SIG-M5 treated with dmso at 0.1 percent for 504 hours (cell line): ENCODE data around the gene GOSR1.
A peak's percentile ranks its signal among the peaks of the same experiment; 100 is the strongest.
"Not testable (repeated sequence)": the region's sequence is repeated elsewhere in the genome, so short reads cannot be mapped to it uniquely, and the experiment has no call there.

ENCODE experiments used
- DNase-seq: peaks from one replicate; lab custom pipeline; 2025; ENCODE audit not compliant: unreplicated experiment; lab: John Stamatoyannopoulos, UW

GOSR1 gene

DNA sequence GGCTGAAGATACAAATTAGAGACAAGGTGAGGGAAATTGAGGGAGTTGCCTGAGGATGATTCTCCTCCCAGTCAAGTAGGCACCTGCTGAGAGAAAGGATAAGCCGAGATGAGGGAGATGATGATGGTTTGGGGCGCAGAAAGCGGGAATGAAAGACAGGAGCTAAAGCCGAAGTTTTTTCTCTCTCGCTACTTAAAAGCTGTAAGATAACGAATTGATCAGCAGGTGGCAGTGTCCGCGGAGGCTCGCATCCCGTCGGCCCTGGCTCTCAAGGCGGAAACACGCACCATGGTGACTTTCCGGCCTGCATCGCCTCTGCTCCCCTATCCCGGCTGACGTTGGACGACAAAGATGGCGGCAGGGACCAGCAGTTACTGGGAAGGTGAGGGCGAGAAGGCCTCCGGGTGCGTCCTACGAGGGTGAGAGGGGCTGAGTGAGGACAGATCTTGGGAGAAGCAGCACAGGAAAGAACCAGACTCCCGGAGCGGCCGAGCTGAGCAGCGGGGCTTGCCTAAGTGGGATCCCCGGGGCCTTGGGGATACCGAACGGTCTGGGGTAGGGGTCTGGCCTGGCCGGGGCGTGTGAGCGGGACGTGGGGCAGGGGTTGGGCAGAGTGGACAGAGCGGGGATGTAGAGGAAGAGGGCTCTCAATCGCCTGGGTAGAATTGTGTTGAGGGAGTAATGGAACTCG, at the start of gene GOSR1:
Gene GOSR1, plus strand, starts transcription at position 326 of the 691 bp plus-strand sequence. Its CDS starts 26 bp downstream, at position 352.
- DNase-seq: peak; percentile 95

DNA sequence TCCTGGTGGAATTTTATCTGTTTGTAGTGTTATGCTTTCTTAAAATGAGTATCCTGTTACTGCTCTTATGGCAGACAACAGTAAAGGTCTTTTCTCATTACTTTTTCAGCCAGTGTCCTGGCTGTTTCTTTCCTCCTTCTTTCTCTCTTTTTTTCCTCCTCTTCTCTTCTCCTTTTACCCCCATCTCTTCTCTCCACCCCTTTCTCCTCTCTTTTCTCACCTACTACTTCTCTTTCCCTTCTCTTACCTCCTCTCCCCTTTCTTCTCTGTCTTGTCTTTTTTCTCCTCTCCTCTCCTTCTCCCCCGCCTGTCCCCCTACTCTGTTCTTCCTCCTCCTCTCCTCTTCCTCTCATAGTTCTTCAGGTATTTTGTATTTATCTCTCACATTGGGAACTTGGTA, 49.6 kb upstream of the GOSR1 start:
- DNase-seq: no peak

DNA sequence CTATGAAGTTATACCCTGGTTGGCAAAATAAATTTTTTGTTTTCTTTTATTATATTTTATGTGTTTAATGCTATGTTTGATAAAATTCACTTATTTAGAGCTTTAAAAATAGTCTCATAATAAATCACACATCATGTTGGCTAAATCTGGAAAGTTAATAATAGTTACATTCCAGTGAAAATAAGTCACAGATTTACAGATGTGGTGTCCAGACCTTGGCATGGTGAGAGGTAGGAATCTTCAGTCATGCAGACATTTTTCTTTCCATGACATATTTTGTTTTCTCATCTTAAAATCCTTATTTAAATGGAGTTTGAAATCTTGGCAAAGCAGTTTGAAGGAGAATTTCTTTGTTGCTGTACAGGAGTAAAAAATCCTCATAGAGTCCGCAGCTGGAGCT, 48.1 kb upstream of the GOSR1 start:
- no peak for DNase-seq

DNA sequence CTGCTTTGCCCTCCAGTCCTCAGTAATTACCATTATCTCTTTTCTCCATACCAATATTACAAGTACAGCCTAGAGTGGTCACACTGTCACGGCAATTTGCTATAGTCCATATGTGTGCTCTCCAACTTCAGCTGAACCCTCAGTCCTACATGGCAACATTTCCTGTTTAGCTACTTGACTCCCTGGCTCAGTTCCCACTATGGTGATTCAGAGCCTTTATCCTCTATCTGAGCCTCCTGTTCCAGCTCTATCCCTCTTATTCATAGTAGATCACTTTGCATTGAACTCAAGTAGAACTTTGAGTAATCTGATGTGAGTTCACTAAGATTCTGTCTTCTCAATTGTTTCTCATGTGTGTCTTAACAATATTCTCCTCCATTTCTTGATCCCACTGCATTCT, 43.7 kb upstream of the GOSR1 start:
- no peak for DNase-seq

DNA sequence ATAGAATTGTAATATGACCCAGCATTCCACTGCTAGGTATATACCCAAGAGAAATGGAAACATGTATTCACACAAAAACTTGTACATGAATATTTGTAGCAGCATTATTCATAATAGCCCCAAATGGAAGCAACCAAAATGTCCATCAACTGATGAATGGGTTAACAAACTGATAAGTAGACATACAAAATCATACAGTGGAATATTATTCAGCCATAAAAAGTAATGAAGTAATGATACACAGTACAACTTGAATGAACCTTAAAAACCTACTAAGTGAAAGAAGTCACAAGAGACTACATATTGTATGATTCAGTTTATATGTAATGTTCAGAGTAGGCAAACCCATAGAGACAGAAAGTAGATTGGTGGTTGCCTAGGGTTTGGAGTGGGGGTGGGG, 40.5 kb upstream of the GOSR1 start:
- DNase-seq: no peak

DNA sequence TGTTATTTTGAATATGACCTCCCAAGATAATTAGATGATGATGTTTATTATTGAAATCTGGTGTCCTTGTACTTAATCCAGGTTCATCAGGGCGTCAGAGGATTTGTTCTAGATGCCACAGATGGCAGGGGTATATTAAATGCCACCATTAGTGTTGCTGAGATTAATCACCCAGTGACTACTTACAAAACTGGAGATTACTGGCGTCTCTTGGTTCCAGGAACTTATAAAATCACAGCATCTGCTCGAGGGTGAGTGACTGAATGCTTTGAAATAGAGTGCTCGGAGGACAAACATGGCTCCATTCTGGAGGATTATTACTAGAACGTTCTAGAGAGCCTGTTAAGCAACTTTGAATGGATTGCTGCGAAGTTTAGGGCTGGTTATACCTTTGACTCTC, 33.5 kb upstream of the GOSR1 start:
- no peak for DNase-seq

DNA sequence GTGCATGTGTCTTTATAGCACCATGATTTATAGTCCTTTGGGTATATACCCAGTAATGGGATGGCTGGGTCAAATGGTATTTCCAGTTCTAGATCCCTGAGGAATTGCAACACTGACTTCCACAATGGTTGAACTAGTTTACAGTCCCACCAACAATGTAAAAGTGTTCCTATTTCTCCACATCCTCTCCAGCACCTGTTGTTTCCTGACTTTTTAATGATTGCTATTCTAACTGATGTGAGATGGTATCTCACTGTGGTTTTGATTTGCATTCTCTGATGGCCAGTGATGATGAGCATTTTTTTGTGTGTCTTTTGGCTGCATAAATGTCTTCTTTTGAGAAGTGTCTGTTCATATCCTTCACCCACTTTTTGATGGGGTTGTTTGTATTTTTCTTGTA, 30.6 kb upstream of the GOSR1 start:
- not testable (repeated sequence) for DNase-seq

DNA sequence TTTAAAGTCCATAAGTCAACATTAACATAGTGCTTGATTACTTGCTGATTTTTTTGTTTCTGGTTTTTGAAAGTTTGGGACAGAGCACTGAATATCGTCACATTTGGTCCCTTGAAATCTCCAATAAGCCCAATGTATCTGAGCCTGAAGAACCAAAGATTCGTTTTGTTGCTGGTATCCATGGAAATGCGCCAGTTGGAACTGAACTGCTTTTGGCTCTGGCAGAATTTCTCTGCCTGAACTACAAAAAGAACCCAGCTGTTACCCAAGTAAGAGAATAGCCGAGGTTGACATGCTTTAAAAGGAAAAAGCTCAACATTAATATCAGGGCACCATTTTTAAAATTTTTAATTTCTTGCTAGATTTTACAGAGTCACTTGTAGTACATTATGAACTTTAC, 27.7 kb upstream of the GOSR1 start:
- no peak for DNase-seq

DNA sequence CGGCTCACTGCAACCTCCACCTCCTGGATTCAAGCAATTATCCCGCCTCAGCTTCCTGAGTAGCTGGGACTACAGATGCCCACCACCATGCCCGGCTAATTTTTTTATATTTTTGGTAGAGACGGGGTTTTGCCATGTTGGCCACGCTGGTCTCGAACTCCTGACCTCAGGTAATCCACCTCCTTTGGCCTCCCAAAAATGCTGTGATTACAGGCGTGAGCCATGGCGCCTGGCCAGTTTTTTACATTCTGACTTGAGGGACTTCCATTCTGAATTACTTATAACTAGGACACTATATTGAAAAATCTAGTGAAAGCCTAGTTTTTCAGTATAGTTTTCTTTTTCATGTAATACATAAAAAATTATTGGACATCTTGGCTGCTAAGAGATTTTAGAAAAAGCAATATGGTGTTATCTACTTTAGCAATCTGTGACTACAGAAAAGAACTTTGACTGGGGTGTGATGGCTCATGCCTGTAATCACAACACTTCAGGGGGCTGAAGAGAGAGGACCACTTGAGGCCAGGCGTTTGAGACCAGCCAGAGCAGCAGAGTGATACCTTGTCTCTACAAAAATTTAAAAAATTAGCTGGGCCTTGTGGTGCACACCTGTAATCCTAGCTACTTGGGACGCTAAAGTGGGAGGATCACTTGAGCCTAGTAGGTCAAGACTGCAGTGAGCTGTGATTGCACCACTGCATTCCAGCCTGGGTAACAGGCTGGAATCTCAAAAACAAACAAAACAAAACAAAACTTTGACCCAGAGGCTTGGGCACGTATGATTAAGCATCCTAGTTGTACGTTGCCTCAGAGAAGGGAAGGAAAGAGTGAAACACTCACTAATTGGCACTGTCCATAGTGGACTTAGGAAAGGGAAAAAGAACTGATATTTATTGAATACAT, 26.8 kb upstream of the GOSR1 start:
- DNase-seq: no peak

DNA sequence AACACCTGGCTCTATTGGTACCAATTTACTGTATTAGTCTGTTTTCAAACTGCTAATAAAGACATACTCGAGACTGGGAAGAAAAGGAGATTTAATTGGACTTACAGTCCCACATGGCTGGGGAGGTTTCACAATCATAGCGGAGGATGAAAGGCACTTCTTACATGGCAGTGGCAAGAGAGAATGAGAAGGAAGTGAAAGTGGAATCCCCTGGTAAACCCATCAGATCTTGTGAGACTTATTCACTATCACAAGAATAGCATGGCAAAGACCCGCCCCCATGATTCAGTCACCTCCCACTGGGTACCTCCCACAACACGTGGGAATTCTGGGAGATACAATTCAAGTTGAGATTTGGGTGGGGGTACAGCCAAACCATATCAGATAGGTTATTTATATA, 22.6 kb upstream of the GOSR1 start:
- DNase-seq: peak; percentile 82

DNA sequence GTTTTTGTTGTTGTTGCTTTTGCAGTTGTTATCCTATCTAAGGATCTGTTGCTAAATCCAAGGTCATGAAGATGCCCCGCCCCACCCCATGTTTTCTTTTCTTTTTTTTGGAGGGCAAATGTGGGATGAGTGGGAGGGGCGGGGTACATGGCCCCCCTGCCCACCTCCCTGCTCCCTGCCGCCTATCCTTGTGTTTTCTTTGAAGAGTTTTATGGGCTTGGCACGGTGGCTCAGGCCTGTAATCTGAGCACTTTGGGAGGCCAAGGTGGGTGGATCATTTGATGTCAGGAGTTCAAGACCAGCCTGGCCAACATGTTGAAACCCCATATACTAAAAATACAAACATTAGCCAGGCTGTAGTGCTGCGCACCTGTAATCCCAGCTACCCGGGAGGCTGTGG, 18.8 kb upstream of the GOSR1 start:
- no peak for DNase-seq

DNA sequence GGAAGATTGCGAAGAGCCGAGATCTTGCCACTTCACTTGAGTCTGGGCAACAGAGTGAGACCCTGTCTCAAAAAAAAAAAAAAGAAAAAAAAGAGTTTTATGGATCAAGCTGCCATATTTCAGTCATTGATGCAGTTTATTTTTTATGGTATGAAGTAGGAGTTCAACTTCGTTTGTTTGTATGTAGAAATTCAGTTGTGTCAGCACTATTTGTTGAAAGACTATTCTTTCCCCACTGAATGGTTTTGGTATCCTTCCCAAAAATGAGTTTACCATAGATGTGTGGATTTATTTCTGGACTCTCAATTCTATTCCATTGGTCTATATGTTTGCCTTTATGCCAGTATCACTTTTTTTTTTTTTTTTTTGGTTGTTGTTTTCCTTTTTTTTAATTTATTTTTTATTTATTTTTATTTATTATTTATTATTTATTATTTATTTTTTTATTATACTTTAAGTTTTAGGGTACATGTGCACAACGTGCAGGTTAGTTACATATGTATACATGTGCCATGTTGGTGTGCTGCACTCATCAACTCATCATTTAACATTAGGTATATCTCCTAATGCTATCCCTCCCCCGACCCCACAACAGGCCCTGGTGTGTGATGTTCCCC, 18.3 kb upstream of the GOSR1 start:
- not testable (repeated sequence) for DNase-seq

DNA sequence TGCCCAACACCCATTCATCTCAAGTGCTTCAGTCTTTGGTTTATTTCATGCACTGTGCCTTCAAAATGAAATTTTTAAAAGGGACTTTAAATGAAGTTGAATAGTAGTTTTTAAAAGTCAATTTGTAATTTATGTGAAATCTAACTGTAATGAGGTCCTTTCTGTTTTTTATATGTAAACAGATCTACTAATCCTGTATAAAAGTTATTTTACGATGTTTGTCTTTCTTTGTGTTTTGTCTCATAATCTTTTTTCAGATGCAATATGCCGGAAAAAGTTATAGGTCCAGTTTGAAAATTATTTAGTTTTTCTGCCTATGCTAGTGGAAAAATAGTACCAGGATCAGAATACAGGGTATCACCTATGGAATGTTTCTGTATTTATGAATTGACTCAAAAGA, 8.7 kb upstream of the GOSR1 start:
- DNase-seq: no peak

DNA sequence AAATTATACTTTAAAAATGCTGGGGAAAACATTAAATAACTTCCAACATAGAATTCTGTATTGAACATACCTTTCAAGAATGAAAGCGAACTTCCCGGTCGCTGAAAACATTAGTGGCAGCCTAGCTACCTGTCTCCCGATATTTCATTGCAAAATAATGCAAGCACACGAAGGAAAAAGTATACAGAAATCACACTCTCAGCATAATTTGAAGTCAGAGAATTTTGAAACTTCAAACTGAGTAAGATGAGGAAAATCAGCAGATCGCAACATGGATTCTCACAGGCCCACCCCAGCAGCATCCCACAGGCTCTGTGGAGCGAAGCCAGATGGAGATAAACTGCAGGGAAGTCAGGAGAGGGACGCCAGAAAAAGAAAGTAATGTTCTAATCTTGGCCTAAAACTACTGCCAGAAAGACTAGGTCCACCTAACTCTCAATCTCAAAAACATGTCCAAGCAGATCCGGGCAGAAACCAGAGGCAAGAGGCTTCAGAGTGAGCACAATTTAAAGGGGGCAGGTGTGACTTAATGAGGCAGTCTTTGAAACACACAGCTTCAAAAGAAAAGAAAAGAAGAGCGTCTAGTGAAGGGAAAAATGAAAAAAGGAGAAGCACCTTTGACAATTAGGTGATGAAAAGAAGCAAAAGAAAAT, 4.8 kb upstream of the GOSR1 start:
- DNase-seq: no peak

DNA sequence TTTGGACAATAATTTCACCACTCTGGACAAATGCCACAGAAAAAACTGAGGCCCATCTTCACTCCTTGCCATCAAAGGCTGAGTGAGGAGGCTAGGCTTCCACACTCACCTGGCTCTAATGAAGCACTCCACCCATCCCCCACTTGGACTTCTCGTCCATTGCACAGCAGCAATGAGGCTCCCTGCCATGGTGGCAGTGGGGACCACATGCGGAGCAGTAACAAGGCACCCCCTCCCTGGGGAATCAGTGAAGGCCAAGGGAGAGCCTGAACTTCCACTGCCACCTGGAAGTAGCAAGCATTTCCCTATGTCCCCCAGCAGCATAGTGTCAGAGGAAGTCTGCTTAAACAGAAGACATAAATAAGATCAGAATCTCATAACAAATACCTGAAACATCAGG, 2.0 kb upstream of the GOSR1 start:
- no peak for DNase-seq

DNA sequence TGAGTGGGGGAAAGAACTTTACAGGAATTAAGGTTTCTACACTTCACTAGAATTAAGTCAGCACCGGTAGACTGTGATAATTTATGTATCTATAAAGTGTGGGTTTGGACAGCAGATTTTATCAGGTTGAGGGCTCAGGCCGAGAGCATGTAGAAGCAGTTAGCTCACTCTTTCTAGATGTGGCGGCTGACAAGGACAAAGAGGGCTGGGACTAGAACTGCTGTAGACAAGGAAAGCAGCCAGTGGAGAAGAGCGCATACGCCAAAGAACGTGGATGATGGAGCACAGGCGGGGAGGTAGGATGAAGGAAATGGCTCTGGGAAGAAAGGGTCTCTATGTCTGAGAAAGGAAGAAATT, 504 bp upstream of the GOSR1 start:
- no peak for DNase-seq

DNA sequence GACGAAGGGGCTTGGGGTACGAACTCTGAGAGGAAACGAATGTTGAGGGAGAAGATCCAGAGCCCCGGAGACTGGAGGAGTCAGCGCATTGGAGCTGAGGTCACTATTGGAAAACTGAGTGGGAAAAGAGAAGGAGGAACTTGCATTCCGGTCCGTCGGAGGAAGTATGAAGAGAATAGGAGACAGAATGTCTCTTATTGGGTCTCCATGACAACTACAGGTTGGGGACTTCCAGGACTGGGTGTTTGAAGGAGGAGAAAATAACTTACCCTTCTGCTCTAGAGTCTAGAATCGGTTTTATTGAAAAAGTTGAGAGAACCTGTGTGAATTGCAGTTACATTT, 537 bp downstream of the GOSR1 start:
- DNase-seq: no peak

DNA sequence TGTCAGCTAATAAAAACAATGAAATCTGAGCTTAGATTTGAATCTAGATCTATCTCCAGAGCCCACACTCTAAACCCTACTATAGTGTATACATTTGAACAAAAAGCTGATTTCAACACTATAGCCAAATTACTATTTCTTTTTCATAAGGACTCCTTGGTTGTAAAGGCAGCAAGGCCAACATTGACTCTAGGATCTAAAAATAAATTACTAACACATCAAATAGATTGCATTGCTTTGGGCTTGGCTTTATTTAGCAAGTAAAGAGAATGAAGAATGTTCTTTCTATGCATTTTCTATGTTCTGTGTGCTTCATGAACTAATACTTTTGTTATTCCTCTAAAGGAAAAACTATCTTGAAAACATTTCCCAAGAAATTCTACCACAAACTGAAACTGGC, 5.3 kb downstream of the GOSR1 start:
- no peak for DNase-seq

DNA sequence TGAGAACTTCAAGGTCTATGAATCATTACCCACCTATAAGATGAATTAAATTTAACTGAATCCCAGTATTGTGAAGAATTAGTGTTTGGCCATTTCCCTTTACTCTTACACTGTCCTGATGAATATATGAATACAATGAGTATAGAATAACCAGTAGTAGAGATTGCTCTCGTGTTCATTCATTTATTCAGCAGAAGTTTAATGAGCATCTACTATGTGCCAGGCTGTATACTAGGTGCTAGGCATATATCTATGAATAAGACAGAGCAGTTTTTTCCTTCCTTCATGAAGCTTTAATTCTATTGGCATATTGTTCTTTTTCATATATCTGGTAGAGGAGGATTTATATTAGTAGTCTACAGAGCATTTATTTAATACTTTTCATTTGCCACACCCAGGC, 6.0 kb downstream of the GOSR1 start:
- DNase-seq: no peak

DNA sequence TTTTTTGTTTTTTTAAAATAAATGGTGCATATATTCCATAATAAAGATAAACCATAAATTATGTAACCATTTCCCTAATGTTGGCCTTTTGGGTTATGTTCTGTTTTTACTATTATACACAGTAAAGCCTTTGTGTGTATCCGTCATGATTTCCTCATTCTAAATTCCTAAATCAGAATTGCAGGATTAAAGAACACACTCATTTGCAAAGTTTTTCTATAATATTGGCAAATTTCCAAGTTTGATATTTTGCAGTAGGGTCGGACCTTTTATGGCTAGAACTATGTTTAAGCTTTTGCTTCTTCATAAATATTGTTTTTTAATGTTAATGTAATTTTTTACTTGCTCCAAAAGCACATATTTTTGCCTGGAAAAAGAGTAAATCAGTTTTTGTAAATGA, 16.6 kb downstream of the GOSR1 start:
- no peak for DNase-seq

DNA sequence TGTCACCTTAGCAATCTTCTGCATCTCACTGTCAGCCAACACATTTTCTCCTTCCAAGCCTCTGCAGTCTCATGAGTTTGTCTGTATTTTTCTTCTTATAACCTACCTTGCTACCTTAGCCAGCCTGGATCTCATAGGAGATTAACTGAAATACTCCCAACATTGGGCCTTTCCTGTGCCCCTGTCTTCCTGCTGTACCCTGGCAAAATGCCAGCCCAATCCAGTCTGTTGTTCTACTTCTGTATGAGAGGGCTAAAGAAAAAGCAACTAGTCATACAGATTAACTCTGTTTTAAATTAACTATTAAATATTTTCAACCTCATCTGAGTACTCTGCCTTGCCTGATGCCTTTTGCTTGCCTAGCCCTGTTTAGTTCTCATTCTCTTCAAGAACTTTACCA, 18.4 kb downstream of the GOSR1 start:
- DNase-seq: no peak

DNA sequence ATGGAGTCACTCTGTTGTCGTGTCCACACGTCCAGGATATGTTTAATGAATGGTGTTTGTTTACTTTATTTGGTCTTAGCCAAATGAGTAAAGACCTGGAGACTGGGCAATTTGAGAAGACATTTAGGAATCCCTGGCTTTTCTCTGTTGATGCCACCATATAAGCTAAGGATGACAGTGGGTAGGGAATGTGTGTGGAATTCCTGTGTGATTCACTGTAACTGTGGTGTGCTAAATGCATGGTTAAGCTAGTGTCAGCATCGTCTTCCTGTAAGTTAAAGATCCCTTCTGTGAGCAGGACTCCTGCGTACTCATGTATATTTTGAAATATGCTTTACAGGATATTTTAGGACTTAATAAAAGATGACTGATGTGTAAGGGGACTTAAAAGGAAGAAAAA, 26.4 kb downstream of the GOSR1 start:
- no peak for DNase-seq
